Activated naive CD4-positive, alpha-beta T cell treated with Interleukin-2 at 50 U/mL for 16 hours (primary cell): ENCODE results near the gene DEFB108B.
"Not testable (repeated sequence)": the region's sequence is repeated elsewhere in the genome, so short reads cannot be mapped to it uniquely, and the experiment has no call there.

Experiments used
- DNase-seq: peaks from one replicate; pipeline ENCODE4 v3.0.0-alpha.2; 2020

The DEFB108B gene

GRCh38 chr11:71821539-71821938 is 11.5 kb upstream of the DEFB108B start:
- DNase-seq: not testable (repeated sequence)

- DNase-seq: not testable (repeated sequence)
These were observed 3.8 kb upstream of the DEFB108B start for GRCh38 chr11:71829247-71829646.

GRCh38 chr11:71829686-71830085 is 3.3 kb upstream of the DEFB108B start:
- DNase-seq: not testable (repeated sequence)

- DNase-seq: not testable (repeated sequence)
These were observed 9.7 kb downstream of the DEFB108B start for GRCh38 chr11:71842720-71843119.

GRCh38 chr11:71843355-71843754 is 10.4 kb downstream of the DEFB108B start:
- not testable (repeated sequence) for DNase-seq

GRCh38 chr11:71843858-71844257 is 10.9 kb downstream of the DEFB108B start:
- no peak for DNase-seq

GRCh38 chr11:71853895-71854294 is 20.9 kb downstream of the DEFB108B start:
- DNase-seq: not testable (repeated sequence)

- not testable (repeated sequence) for DNase-seq
These were observed 22.9 kb downstream of the DEFB108B start for GRCh38 chr11:71855880-71856279.

- DNase-seq: not testable (repeated sequence)
These were observed 27.8 kb downstream of the DEFB108B start for GRCh38 chr11:71860835-71861234.

GRCh38 chr11:71863978-71864627 is 31.1 kb downstream of the DEFB108B start:
- DNase-seq: not testable (repeated sequence)

- DNase-seq: not testable (repeated sequence)
These were observed 34.2 kb downstream of the DEFB108B start for GRCh38 chr11:71867209-71867608.

- DNase-seq: not testable (repeated sequence)
These were observed 36.9 kb downstream of the DEFB108B start for GRCh38 chr11:71869931-71870330.

- DNase-seq: not testable (repeated sequence)
These were observed 37.7 kb downstream of the DEFB108B start for GRCh38 chr11:71870661-71871060.

GRCh38 chr11:71876262-71876661 is 43.3 kb downstream of the DEFB108B start:
- DNase-seq: not testable (repeated sequence)

GRCh38 chr11:71878059-71878458 is 45.1 kb downstream of the DEFB108B start, which contains the start of gene DEFB131B:
Gene DEFB131B (plus strand): TSS chr11:71878453. CDS start chr11:71878453, 0 bp downstream.
- DNase-seq: not testable (repeated sequence)

- DNase-seq: not testable (repeated sequence)
These were observed 52.8 kb downstream of the DEFB108B start for GRCh38 chr11:71885806-71886205.
